ENCODE data around the gene ACOT7. TPM values are rescaled to one million over a fixed set of nuclear protein-coding genes. Genes with fewer than 3 reads are reported as not detected.
A peak's percentile ranks its signal among the peaks of the same experiment; 100 is the strongest.

ACOT7 gene
- total and polyA plus RNA-seq, 10 donors, result 10.6 to 31.5 (median 20.3) TPM

GRCh38 chr1:6286266-6286665 lies 107.3 kb downstream of the ACOT7 start:
- WGBS, 5 donors, result 91 to 100% (median 92%) methylated on average over 4 to 8 of the region's 8 CpGs
- no peak for DNase-seq
- H3K27ac ChIP-seq, result no peak overlapping the region
- H3K36me3 ChIP-seq, result no peaks in the 10 kb centered on the region
- intact Hi-C loops (cut with DNase I; ENCODE audit: low total_unique reads), result no loop called here
- no peak overlapping the region for H3K4me3 ChIP-seq
- TF ChIP-seq CTCF (IDR thresholded peaks at IDR 0.05 in 8 of 11, conservative IDR thresholded peaks at IDR 0.05 in 3 of 11) (no peak), POLR2A (IDR thresholded peaks at IDR 0.05) (no peak), POLR2AphosphoS5 (IDR thresholded peaks at IDR 0.05) (no peak)
- peaks cover 0 to 24% (median 7%) of the 10 kb centered on the region in 6 donors for H3K4me1 ChIP-seq
- no peaks in the 10 kb centered on the region for H3K27me3 ChIP-seq (replicated peaks in 1 of 7)
- no peaks in the 10 kb centered on the region for H3K9me3 ChIP-seq

GRCh38 chr1:6285336-6285735 lies 108.2 kb downstream of the ACOT7 start:
- H3K9me3 ChIP-seq, result no peaks in the 10 kb centered on the region
- peaks cover 0 to 24% (median 12%) of the 10 kb centered on the region in 6 donors for H3K4me1 ChIP-seq
- TF ChIP-seq POLR2A (IDR thresholded peaks at IDR 0.05) (no peak), POLR2AphosphoS5 (IDR thresholded peaks at IDR 0.05) (no peak), CTCF (IDR thresholded peaks at IDR 0.05 in 8 of 11, conservative IDR thresholded peaks at IDR 0.05 in 3 of 11) (no peak)
- no peak overlapping the region for H3K4me3 ChIP-seq
- no peaks in the 10 kb centered on the region for H3K36me3 ChIP-seq
- intact Hi-C loops (cut with DNase I; ENCODE audit: low total_unique reads), result no loop called here
- no peaks in the 10 kb centered on the region for H3K27me3 ChIP-seq (replicated peaks in 1 of 7)
- no peak overlapping the region for H3K27ac ChIP-seq
- 74 to 92% (median 91%) methylated on average over 6 to 11 of the region's 11 CpGs for WGBS, 5 donors
- DNase-seq, result no peak

- no peak overlapping the region for H3K4me3 ChIP-seq
- H3K36me3 ChIP-seq, result no peaks in the 10 kb centered on the region
- WGBS, 5 donors, result 91 to 98% (median 94%) methylated on average over 17 of the region's 17 CpGs
- H3K27me3 ChIP-seq (replicated peaks in 1 of 7), result no peaks in the 10 kb centered on the region
- no peak for TF ChIP-seq CTCF (IDR thresholded peaks at IDR 0.05 in 8 of 11, conservative IDR thresholded peaks at IDR 0.05 in 3 of 11)
- TF ChIP-seq POLR2AphosphoS5 (IDR thresholded peaks at IDR 0.05), result no peak
- TF ChIP-seq POLR2A (IDR thresholded peaks at IDR 0.05), result no peak
- H3K4me1 ChIP-seq, result peaks cover 0 to 37% (median 15%) of the 10 kb centered on the region in 6 donors
- no peaks in the 10 kb centered on the region for H3K9me3 ChIP-seq
- intact Hi-C loops (cut with DNase I; ENCODE audit: low total_unique reads), result no loop called here
- H3K27ac ChIP-seq, result no peak overlapping the region
- DNase-seq, result no peak
These were observed 110.8 kb downstream of the ACOT7 start for GRCh38 chr1:6282577-6283270.

GRCh38 chr1:6281511-6282402 lies 111.8 kb downstream of the ACOT7 start:
- Histone ChIP-seq H3K27ac (peak overlapping the region in 7 of 8 donors; percentile 19 to 65 (median 49)), H3K4me1 (peaks cover 2 to 41% (median 17%) of the 10 kb centered on the region in 6 donors), H3K27me3 (replicated peaks in 1 of 7) (no peaks in the 10 kb centered on the region), H3K36me3 (no peaks in the 10 kb centered on the region), H3K9me3 (no peaks in the 10 kb centered on the region), H3K4me3 (no peak overlapping the region)
- intact Hi-C loops (cut with DNase I; ENCODE audit: low total_unique reads), result no loop called here
- 77 to 84% (median 82%) methylated on average over 12 to 19 of the region's 19 CpGs for WGBS, 5 donors
- TF ChIP-seq POLR2AphosphoS5 (IDR thresholded peaks at IDR 0.05), result no peak
- TF ChIP-seq CTCF (IDR thresholded peaks at IDR 0.05 in 8 of 11, conservative IDR thresholded peaks at IDR 0.05 in 3 of 11), result no peak
- TF ChIP-seq POLR2A (IDR thresholded peaks at IDR 0.05), result no peak
- DNase-seq, result no peak
